ENCODE results near the gene C9orf153. TPM values are rescaled to one million over a fixed set of nuclear protein-coding genes. Genes with fewer than 3 reads are reported as not detected.

C9orf153 gene
- total RNA-seq, 1 experiment from 2014 or later, result 1.9 TPM

DNA sequence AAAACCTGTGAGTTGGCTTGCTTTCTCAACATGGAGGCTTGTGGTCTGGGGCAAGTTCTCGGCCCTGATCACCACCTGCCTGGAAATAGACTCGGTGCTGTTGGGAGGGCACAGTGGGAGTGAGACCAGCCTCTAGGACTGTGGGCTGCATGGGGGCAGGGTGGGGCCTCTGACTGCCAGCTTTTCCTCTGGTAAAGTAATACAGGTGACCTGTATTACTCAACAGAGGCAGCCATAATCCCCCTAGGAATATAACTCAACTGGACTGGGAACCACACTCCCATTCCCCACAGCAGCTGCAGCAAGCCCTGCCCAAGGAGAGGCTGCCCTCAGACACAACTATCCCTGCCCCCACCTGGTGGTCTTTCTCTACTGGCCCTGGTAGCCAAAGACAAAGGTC lies 72.8 kb downstream of the C9orf153 start:
- POLR2A ChIA-PET (ENCODE audit: unreplicated experiment), result no interaction called here
- Histone ChIP-seq H3K4me1 (ENCODE audit: insufficient read depth, low read length) (no peaks in the 10 kb centered on the region), H3K27ac (ENCODE audit: low read length) (no peak overlapping the region), H3K79me2 (ENCODE audit: low read length) (no peaks in the 10 kb centered on the region), H3K9me2 (replicated peaks; ENCODE audit: low read length) (no peaks in the 10 kb centered on the region), H3K36me3 (ENCODE audit: low read depth, low read length) (no peaks in the 10 kb centered on the region), H3K4me2 (ENCODE audit: low read length) (no peak overlapping the region), H4K20me1 (ENCODE audit: low read length) (no peaks in the 10 kb centered on the region), H3K9ac (ENCODE audit: low read length) (no peak overlapping the region), H3K4me3 (ENCODE audit: low read length) (no peak overlapping the region), H3F3A (ENCODE audit: low read length, unreplicated experiment) (no peaks in the 10 kb centered on the region), H3K27me3 (ENCODE audit: low read length) (no peaks in the 10 kb centered on the region), H2AFZ (ENCODE audit: low read length) (no peak overlapping the region), H3K9me3 (ENCODE audit: low read length) (no peaks in the 10 kb centered on the region)
- DNase-seq (no peak), ATAC-seq (no peak)
- no TSS peak for BruUV-seq (replicated peaks)
- CTCF ChIA-PET, result no interaction called here
- no peak for TF ChIP-seq EZH2phosphoT487 (IDR thresholded peaks at IDR 0.05; ENCODE audit: borderline replicate concordance, low read length)
- no peak for TF ChIP-seq EZH2 (IDR thresholded peaks at IDR 0.05; ENCODE audit: low read length, unreplicated experiment)
- TF ChIP-seq, protein P1, sequence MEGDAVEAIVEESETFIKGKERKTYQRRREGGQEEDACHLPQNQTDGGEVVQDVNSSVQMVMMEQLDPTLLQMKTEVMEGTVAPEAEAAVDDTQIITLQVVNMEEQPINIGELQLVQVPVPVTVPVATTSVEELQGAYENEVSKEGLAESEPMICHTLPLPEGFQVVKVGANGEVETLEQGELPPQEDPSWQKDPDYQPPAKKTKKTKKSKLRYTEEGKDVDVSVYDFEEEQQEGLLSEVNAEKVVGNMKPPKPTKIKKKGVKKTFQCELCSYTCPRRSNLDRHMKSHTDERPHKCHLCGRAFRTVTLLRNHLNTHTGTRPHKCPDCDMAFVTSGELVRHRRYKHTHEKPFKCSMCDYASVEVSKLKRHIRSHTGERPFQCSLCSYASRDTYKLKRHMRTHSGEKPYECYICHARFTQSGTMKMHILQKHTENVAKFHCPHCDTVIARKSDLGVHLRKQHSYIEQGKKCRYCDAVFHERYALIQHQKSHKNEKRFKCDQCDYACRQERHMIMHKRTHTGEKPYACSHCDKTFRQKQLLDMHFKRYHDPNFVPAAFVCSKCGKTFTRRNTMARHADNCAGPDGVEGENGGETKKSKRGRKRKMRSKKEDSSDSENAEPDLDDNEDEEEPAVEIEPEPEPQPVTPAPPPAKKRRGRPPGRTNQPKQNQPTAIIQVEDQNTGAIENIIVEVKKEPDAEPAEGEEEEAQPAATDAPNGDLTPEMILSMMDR (conservative IDR thresholded peaks at IDR 0.05; ENCODE audit: low read depth, low read length), result no peak
- intact Hi-C loops (cut with micrococcal nuclease), result no loop called here

DNA sequence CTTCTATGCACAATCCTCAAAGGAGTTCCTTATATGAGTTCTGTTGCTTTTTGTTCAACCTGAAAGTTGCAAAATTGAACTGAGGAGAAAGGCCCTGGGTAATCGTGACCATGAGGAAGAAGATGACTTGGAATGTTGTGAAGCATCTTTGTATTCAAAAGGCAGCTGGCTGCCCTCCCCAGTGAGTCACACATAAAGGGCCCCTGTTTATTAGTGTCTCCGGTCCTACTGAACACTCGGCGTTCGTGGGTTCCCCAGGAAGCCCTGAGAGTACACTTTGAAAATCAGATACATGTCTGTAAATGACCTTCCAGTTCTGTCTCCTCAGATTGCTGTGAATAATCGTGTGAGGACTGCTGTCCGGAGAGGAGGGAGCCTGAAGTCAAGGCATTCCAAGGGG lies 73.6 kb downstream of the C9orf153 start:
- CTCF ChIA-PET, result no interaction called here
- no peak for ATAC-seq

GRCh38 chr9:86184138-86184524 lies 75.3 kb downstream of the C9orf153 start:
- BruUV-seq (replicated peaks), result no TSS peak
- Histone ChIP-seq H3K9me2 (replicated peaks; ENCODE audit: low read length) (no peaks in the 10 kb centered on the region), H2AFZ (ENCODE audit: low read length) (no peak overlapping the region), H3K4me2 (ENCODE audit: low read length) (no peak overlapping the region), H3K9me3 (ENCODE audit: low read length) (no peaks in the 10 kb centered on the region), H4K20me1 (ENCODE audit: low read length) (no peaks in the 10 kb centered on the region), H3K27me3 (ENCODE audit: low read length) (no peaks in the 10 kb centered on the region), H3K9ac (ENCODE audit: low read length) (no peak overlapping the region), H3K4me1 (ENCODE audit: insufficient read depth, low read length) (no peaks in the 10 kb centered on the region), H3K4me3 (ENCODE audit: low read length) (no peak overlapping the region), H3K79me2 (ENCODE audit: low read length) (no peaks in the 10 kb centered on the region), H3F3A (ENCODE audit: low read length, unreplicated experiment) (no peaks in the 10 kb centered on the region), H3K27ac (ENCODE audit: low read length) (no peak overlapping the region), H3K36me3 (ENCODE audit: low read depth, low read length) (no peaks in the 10 kb centered on the region)
- intact Hi-C loops (cut with micrococcal nuclease), result no loop called here
- ChIA-PET POLR2A (ENCODE audit: unreplicated experiment) (no interaction called here), CTCF (no interaction called here)
- ATAC-seq (no peak), DNase-seq (no peak)
- TF ChIP-seq EZH2 (IDR thresholded peaks at IDR 0.05; ENCODE audit: low read length, unreplicated experiment) (no peak), EZH2phosphoT487 (IDR thresholded peaks at IDR 0.05; ENCODE audit: borderline replicate concordance, low read length) (no peak)
- TF ChIP-seq, protein P1 (conservative IDR thresholded peaks at IDR 0.05; ENCODE audit: low read depth, low read length), result no peak

More for the DNA sequence above, 73.6 kb downstream of the C9orf153 start:
- no peak overlapping the region for H3K4me3 ChIP-seq (ENCODE audit: low read length)
- intact Hi-C loops (cut with micrococcal nuclease), result no loop called here
- H3K9me3 ChIP-seq (ENCODE audit: low read length), result no peaks in the 10 kb centered on the region
- POLR2A ChIA-PET (ENCODE audit: unreplicated experiment), result no interaction called here
- DNase-seq, result no peak
- no peak for TF ChIP-seq EZH2phosphoT487 (IDR thresholded peaks at IDR 0.05; ENCODE audit: borderline replicate concordance, low read length)
- TF ChIP-seq EZH2 (IDR thresholded peaks at IDR 0.05; ENCODE audit: low read length, unreplicated experiment), result no peak
- TF ChIP-seq, protein P1 (conservative IDR thresholded peaks at IDR 0.05; ENCODE audit: low read depth, low read length), result no peak
- H3K4me1 ChIP-seq (ENCODE audit: insufficient read depth, low read length), result no peaks in the 10 kb centered on the region
- no peaks in the 10 kb centered on the region for H3K27me3 ChIP-seq (ENCODE audit: low read length)
- no peak overlapping the region for H3K4me2 ChIP-seq (ENCODE audit: low read length)
- H3K9ac ChIP-seq (ENCODE audit: low read length), result no peak overlapping the region
- H3K27ac ChIP-seq (ENCODE audit: low read length), result no peak overlapping the region
- H3K36me3 ChIP-seq (ENCODE audit: low read depth, low read length), result no peaks in the 10 kb centered on the region
- H4K20me1 ChIP-seq (ENCODE audit: low read length), result no peaks in the 10 kb centered on the region
- BruUV-seq (replicated peaks), result no TSS peak
- no peak overlapping the region for H2AFZ ChIP-seq (ENCODE audit: low read length)
- H3F3A ChIP-seq (ENCODE audit: low read length, unreplicated experiment), result no peaks in the 10 kb centered on the region
- H3K79me2 ChIP-seq (ENCODE audit: low read length), result no peaks in the 10 kb centered on the region
- H3K9me2 ChIP-seq (replicated peaks; ENCODE audit: low read length), result no peaks in the 10 kb centered on the region

Measured in PC-3 (cell line).